Inferior parietal cortex (tissue), 1 donor: ENCODE measurements around the gene LOXHD1.

Experiments used
- DNase-seq: peaks from one replicate; pipeline ENCODE4 v3.0.0-alpha.2; 2016; ENCODE audit errors: extremely low spot score

Gene LOXHD1

GRCh38 chr18:46657115-46657955 lies at the start of gene LOXHD1:
TSS of gene LOXHD1 (minus strand) at chr18:46657220. CDS start at chr18:46657033, 187 bp downstream.
- DNase-seq = no peak

- no peak for DNase-seq
These were observed 48.5 kb upstream of the LOXHD1 start for GRCh38 chr18:46705521-46705920.

GRCh38 chr18:46704816-46705215 lies 47.8 kb upstream of the LOXHD1 start:
- no peak for DNase-seq

GRCh38 chr18:46704189-46704588 lies 47.2 kb upstream of the LOXHD1 start:
- no peak for DNase-seq

- DNase-seq = no peak
These were observed 45.5 kb upstream of the LOXHD1 start for GRCh38 chr18:46702471-46702870.

GRCh38 chr18:46700066-46700824 lies 43.2 kb upstream of the LOXHD1 start:
- no peak for DNase-seq

GRCh38 chr18:46696702-46697101 lies 39.7 kb upstream of the LOXHD1 start:
- no peak for DNase-seq

- no peak for DNase-seq
These were observed 39.2 kb upstream of the LOXHD1 start for GRCh38 chr18:46696268-46696667.

GRCh38 chr18:46693996-46694395 lies 37.0 kb upstream of the LOXHD1 start:
- DNase-seq = no peak

- DNase-seq = no peak
These were observed 32.0 kb upstream of the LOXHD1 start for GRCh38 chr18:46688853-46689525.

- no peak for DNase-seq
These were observed 29.2 kb upstream of the LOXHD1 start for GRCh38 chr18:46686186-46686585.

GRCh38 chr18:46683252-46683651 lies 26.2 kb upstream of the LOXHD1 start:
- no peak for DNase-seq

- no peak for DNase-seq
These were observed 24.0 kb upstream of the LOXHD1 start for GRCh38 chr18:46680784-46681695.

GRCh38 chr18:46679846-46680598 lies 23.0 kb upstream of the LOXHD1 start:
- DNase-seq = no peak

GRCh38 chr18:46678785-46679399 lies 21.9 kb upstream of the LOXHD1 start:
- no peak for DNase-seq

- DNase-seq = no peak
These were observed 21.0 kb upstream of the LOXHD1 start for GRCh38 chr18:46678041-46678440.

- DNase-seq = no peak
These were observed 20.6 kb upstream of the LOXHD1 start for GRCh38 chr18:46677611-46678010.

GRCh38 chr18:46676182-46676835 lies 19.3 kb upstream of the LOXHD1 start:
- DNase-seq = no peak

- DNase-seq = no peak
These were observed 18.1 kb upstream of the LOXHD1 start for GRCh38 chr18:46675112-46675511.
